H7 (cell line): ENCODE measurements around the gene KCNF1. TPM values are rescaled to one million over a fixed set of nuclear protein-coding genes. Genes with fewer than 3 reads are reported as not detected.

Experiments
- DNase-seq: peaks from one replicate; pipeline ENCODE4 v3.0.0; 2012
- H3K27me3 ChIP-seq: 2 replicates; pipeline ENCODE4 v1.6.0; 2011; ENCODE audit warnings: mild to moderate bottlenecking, low read length; ENCODE audit not compliant: control insufficient read depth, insufficient read depth
- H3K36me3 ChIP-seq: replicated peaks from 2 replicates; pipeline ENCODE4 v1.5.1; 2011; ENCODE audit warnings: low read length; ENCODE audit not compliant: control insufficient read depth, insufficient read depth
- H3K4me3 ChIP-seq: 2 replicates; pipeline ENCODE4 v1.5.1; 2011; ENCODE audit warnings: low read depth, mild to moderate bottlenecking, control low read depth, low read length, moderate library complexity; ENCODE audit not compliant: insufficient read depth
- total RNA-seq: library from RNA; depleted of rRNA; stranded (reverse); fragments of >200 nt; shearing (Covaris generic); gene quantifications from 2 replicates; pipeline ENCODE4 v1.2.3, GENCODE V29; 2014

Gene KCNF1
- total RNA-seq, 1 experiment from 2014 or later = 5.4 TPM

DNA sequence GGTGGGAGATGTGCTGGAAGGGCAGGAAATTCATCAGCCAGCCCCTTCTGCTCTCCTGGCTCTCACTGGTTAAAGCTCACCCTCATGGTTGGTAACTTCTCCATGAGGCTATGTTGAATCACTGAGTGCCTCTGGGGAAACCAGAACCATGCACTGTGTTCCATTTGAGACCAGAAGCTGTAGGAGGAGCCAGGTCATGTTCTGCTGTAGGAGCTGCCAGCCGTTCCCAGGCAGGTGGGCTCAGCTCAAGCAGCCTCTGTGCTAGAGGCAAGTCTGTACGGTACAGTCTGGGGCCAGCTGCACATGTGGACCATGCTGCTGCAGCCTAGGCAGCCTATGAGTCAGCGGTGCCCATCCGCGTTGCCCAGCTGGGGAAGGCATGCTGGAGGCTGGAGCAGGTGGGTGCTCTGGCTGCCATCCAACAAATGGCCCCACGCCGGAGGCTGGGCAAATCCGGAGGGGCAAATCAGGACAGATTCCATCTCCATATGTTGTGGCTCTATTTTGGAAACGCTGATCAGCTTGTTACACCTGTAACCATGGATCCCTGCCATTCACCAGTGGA, 22.0 kb upstream of the KCNF1 start:
- H3K4me3 ChIP-seq = no peak overlapping the region
- H3K36me3 ChIP-seq = no peaks in the 10 kb centered on the region
- DNase-seq = no peak
- no peaks in the 10 kb centered on the region for H3K27me3 ChIP-seq

- DNase-seq = no peak
- Histone ChIP-seq H3K4me3 (no peak overlapping the region), H3K27me3 (no peaks in the 10 kb centered on the region), H3K36me3 (no peaks in the 10 kb centered on the region)
These were observed 20.9 kb upstream of the KCNF1 start for GRCh38 chr2:10890706-10891270.

GRCh38 chr2:10891390-10891789, 20.3 kb upstream of the KCNF1 start:
- H3K36me3 ChIP-seq = no peaks in the 10 kb centered on the region
- H3K27me3 ChIP-seq = no peaks in the 10 kb centered on the region
- H3K4me3 ChIP-seq = no peak overlapping the region
- DNase-seq = no peak

GRCh38 chr2:10891848-10892247, 19.9 kb upstream of the KCNF1 start:
- no peaks in the 10 kb centered on the region for H3K36me3 ChIP-seq

DNA sequence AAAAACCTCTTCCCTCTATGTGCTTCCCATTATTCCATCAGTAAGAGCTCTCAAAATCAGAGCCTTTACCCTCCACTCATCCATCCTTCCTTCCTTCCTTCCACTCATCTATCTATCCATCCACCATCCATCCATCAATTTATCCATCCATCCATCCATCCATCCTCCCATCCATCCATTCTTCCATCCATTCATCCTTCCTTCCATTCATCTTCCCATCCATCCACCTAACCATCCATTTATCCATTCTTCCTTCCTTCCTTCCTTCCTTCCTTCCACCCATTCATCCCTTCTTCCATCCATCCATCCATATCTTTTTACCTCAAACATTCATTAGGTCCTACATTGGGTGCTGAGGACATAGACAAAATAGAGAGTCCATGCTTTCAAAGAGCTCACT, 19.4 kb upstream of the KCNF1 start:
- no peaks in the 10 kb centered on the region for H3K27me3 ChIP-seq
- no peak for DNase-seq

More at GRCh38 chr2:10891848-10892247, 19.9 kb upstream of the KCNF1 start:
- Histone ChIP-seq H3K4me3 (no peak overlapping the region), H3K27me3 (no peaks in the 10 kb centered on the region)
- no peak for DNase-seq

DNA sequence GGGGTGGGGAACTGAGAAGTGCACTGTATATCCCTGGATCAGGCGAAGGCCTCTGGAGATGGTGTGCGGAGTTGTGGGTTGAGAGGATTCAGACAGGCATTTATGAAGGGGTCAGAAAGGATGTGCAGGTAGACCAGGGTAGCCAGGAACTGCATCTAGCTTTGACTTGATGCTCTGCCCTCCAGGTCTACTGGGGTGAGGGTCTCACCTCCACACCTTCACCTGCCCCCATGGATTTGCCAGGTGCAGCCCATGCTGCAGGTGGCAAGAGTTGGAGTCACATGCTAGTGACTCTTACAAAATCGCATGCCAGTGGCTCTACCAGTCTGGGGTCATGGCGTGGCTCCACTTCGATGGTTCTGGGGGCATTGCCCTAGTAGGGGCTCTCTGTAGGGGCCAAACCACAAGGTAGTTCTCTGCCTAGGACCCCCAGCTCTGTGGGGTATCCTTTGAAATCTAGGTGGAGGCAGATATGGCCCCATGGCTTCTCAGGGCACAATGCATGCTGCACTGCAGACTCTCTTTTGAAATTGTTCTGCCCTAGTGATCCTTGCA, 18.9 kb upstream of the KCNF1 start:
- no peak for DNase-seq
- H3K4me3 ChIP-seq = no peak overlapping the region
- no peaks in the 10 kb centered on the region for H3K36me3 ChIP-seq
- H3K27me3 ChIP-seq = no peaks in the 10 kb centered on the region

More for the DNA sequence above, 19.4 kb upstream of the KCNF1 start:
- Histone ChIP-seq H3K4me3 (no peak overlapping the region), H3K36me3 (no peaks in the 10 kb centered on the region)

GRCh38 chr2:10894264-10894935, 17.3 kb upstream of the KCNF1 start:
- no peaks in the 10 kb centered on the region for H3K27me3 ChIP-seq
- no peaks in the 10 kb centered on the region for H3K36me3 ChIP-seq
- DNase-seq = peak; percentile 76
- H3K4me3 ChIP-seq = no peak overlapping the region

- Histone ChIP-seq H3K36me3 (no peaks in the 10 kb centered on the region), H3K4me3 (no peak overlapping the region), H3K27me3 (no peaks in the 10 kb centered on the region)
- no peak for DNase-seq
These were observed 16.5 kb upstream of the KCNF1 start for GRCh38 chr2:10895231-10895630.

DNA sequence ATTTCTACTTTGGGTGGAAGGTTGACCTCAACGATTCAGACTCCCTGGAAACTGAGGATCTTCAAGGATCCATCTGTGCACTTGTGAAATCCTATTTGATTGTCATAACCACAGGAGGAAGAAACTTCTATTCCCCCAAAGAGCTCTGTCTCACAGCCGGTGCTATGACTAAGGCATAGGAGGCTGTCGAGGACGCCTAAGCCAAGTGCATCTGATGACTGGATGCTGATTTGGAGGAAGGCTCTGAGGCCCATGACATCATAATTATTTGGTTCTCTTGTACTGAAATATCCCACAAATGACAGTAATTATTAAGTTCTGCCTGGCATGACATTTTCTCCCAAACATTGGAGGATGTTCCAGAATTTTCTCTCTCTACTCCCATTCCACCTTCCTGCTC, 13.8 kb upstream of the KCNF1 start:
- no peaks in the 10 kb centered on the region for H3K27me3 ChIP-seq
- DNase-seq = no peak
- no peak overlapping the region for H3K4me3 ChIP-seq
- no peaks in the 10 kb centered on the region for H3K36me3 ChIP-seq

- DNase-seq = no peak
These were observed 11.3 kb upstream of the KCNF1 start for GRCh38 chr2:10900216-10901109.

GRCh38 chr2:10901160-10901939, 10.4 kb upstream of the KCNF1 start:
- H3K36me3 ChIP-seq = no peaks in the 10 kb centered on the region
- H3K27me3 ChIP-seq = no peaks in the 10 kb centered on the region
- DNase-seq = no peak
- no peak overlapping the region for H3K4me3 ChIP-seq

More at GRCh38 chr2:10900216-10901109, 11.3 kb upstream of the KCNF1 start:
- Histone ChIP-seq H3K36me3 (no peaks in the 10 kb centered on the region), H3K27me3 (no peaks in the 10 kb centered on the region), H3K4me3 (no peak overlapping the region)

- Histone ChIP-seq H3K4me3 (no peak overlapping the region), H3K36me3 (no peaks in the 10 kb centered on the region), H3K27me3 (no peaks in the 10 kb centered on the region)
- no peak for DNase-seq
These were observed 7.9 kb upstream of the KCNF1 start for GRCh38 chr2:10903861-10904210.

DNA sequence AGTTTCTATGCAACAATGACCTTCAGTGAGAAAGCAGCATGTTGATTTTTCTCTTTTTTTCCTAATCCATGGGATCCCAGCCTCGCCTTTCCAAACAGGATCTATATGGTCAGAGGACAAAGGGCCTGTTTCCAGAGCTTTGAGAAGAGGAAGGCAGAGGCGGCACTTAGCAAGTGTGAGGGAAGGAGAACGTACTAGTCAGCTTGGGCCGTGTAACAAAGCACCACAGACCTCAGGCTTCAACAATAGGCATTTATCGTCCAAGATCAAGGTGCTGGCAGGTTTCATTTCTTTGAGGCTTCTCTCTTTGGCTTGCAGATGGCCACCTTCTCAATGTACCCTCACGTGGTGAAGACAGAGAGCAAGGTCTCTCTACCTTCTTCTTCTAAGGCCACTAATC, 7.3 kb upstream of the KCNF1 start:
- DNase-seq = no peak
- Histone ChIP-seq H3K4me3 (no peak overlapping the region), H3K36me3 (no peaks in the 10 kb centered on the region), H3K27me3 (no peaks in the 10 kb centered on the region)
